GM23248 (cell line): Measurements from ENCODE around the gene IQGAP3.

Source experiments
- EZH2 ChIP-seq: fragments of 200-600 bp; sonication (generic); IDR thresholded peaks from 2 replicates; pipeline ENCODE4 v1.6.1; 2018; ENCODE audit warnings: antibody characterized with exemption, mild to moderate bottlenecking; ENCODE audit not compliant: insufficient read depth, poor library complexity, severe bottlenecking
- EZH2phosphoT487 ChIP-seq: fragments of 200-600 bp; sonication (generic); IDR thresholded peaks from 2 replicates; pipeline ENCODE4 v1.6.1; 2018; ENCODE audit warnings: antibody characterized with exemption, moderate library complexity, mild to moderate bottlenecking, low read depth; ENCODE audit not compliant: insufficient read depth

DNA sequence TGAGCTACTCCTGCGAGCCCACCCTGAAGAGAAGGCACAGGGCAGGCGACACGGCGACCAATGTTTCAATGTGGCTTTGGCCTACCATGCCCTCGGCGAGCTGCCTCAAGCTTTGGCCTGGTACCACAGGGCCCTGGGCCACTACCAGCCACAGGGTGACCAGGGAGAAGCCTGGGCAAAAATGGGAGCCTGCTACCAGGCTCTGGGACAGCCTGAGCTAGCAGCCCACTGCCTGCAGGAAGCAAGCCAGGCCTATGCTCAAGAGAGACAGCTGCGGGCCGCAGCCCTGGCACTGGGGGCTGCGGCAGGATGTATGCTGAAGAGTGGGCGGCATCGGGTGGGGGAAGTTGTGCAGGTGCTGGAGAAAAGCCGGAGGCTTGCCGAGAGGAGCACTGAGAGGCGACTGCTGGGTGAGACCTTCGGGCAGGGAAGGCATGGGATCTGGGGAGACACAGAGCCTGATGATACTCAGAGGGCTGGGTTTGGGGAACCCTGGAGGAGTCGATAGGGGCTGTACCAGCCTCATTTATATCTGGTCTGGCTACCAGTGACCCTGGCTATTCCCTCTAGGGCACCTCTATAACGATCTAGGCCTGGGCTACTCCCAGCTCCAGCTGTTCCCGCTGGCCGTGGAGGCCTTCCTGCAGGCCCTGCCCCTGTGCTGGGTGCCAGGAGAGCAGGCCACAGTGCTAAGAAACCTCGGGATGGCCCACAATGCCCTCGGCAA lies 9.5 kb upstream of the IQGAP3 start:
- TF ChIP-seq EZH2, result no peak
- TF ChIP-seq EZH2phosphoT487, result no peak
